ENCODE measurements around the gene KRT222. TPM values are rescaled to one million over a fixed set of nuclear protein-coding genes. Genes with fewer than 3 reads are reported as not detected.

KRT222 gene
- total RNA-seq, 3 donors from 2014 or later: 0.43 to 1.0 TPM; not detected in 1

GRCh38 chr17:40625311-40625710, 39.7 kb downstream of the KRT222 start:
- intact Hi-C loops (cut with DNase I, micrococcal nuclease): no loop called here
- H3K9me3 ChIP-seq: no peaks in the 10 kb centered on the region
- no peak for TF ChIP-seq CTCF (IDR thresholded peaks at IDR 0.05)
- H3K4me3 ChIP-seq: no peak overlapping the region
- no peak for DNase-seq
- H3K36me3 ChIP-seq (ENCODE audit: low read depth): no peaks in the 10 kb centered on the region
- H3K4me1 ChIP-seq (ENCODE audit: low read depth): peaks cover under 1% of the 10 kb centered on the region
- no peak for ATAC-seq

GRCh38 chr17:40623419-40624210, 41.4 kb downstream of the KRT222 start:
- no peak for ATAC-seq
- Histone ChIP-seq H3K36me3 (ENCODE audit: low read depth) (no peaks in the 10 kb centered on the region), H3K9me3 (no peaks in the 10 kb centered on the region), H3K4me1 (ENCODE audit: low read depth) (peaks cover 16% of the 10 kb centered on the region), H3K4me3 (no peak overlapping the region)
- no peak for DNase-seq
- no peak for TF ChIP-seq CTCF (IDR thresholded peaks at IDR 0.05)
- intact Hi-C loops (cut with DNase I, micrococcal nuclease): no loop called here

GRCh38 chr17:40622509-40622928, 42.5 kb downstream of the KRT222 start:
- intact Hi-C loops (cut with DNase I, micrococcal nuclease): no loop called here
- Histone ChIP-seq H3K36me3 (ENCODE audit: low read depth) (no peaks in the 10 kb centered on the region), H3K4me1 (ENCODE audit: low read depth) (peaks cover 22% of the 10 kb centered on the region), H3K9me3 (no peaks in the 10 kb centered on the region), H3K4me3 (no peak overlapping the region)
- DNase-seq (no peak), ATAC-seq (no peak)
- TF ChIP-seq CTCF (IDR thresholded peaks at IDR 0.05): no peak

GRCh38 chr17:40621578-40621977, 43.4 kb downstream of the KRT222 start:
- no peaks in the 10 kb centered on the region for H3K9me3 ChIP-seq
- TF ChIP-seq CTCF (IDR thresholded peaks at IDR 0.05): no peak
- H3K36me3 ChIP-seq (ENCODE audit: low read depth): no peaks in the 10 kb centered on the region
- H3K4me3 ChIP-seq: no peak overlapping the region
- DNase-seq (no peak), ATAC-seq (no peak)
- intact Hi-C loops (cut with DNase I, micrococcal nuclease): no loop called here
- peaks cover 22% of the 10 kb centered on the region for H3K4me1 ChIP-seq (ENCODE audit: low read depth)

- ATAC-seq: no peak
- TF ChIP-seq CTCF (IDR thresholded peaks at IDR 0.05): no peak
- peaks cover 22% of the 10 kb centered on the region for H3K4me1 ChIP-seq (ENCODE audit: low read depth)
- intact Hi-C loops (cut with DNase I, micrococcal nuclease): no loop called here
- no peaks in the 10 kb centered on the region for H3K9me3 ChIP-seq
- no peak overlapping the region for H3K4me3 ChIP-seq
- DNase-seq: no peak
- H3K36me3 ChIP-seq (ENCODE audit: low read depth): no peaks in the 10 kb centered on the region
Measured at GRCh38 chr17:40621019-40621418, 44.0 kb downstream of the KRT222 start.
